GM20000 (cell line): ENCODE data around the gene EMX2.

ENCODE experiments used
- DNase-seq: peaks from one replicate; pipeline ENCODE4 v3.0.0; 2012; ENCODE audit warnings: low spot score
- TF ChIP-seq, protein P1 (sequence below): IDR thresholded peaks from 2 replicates; pipeline ENCODE4 v1.5.1; 2012; ENCODE audit warnings: mild to moderate bottlenecking, control low read depth; ENCODE audit errors: extremely low read depth, missing control alignments

EMX2 gene

DNA sequence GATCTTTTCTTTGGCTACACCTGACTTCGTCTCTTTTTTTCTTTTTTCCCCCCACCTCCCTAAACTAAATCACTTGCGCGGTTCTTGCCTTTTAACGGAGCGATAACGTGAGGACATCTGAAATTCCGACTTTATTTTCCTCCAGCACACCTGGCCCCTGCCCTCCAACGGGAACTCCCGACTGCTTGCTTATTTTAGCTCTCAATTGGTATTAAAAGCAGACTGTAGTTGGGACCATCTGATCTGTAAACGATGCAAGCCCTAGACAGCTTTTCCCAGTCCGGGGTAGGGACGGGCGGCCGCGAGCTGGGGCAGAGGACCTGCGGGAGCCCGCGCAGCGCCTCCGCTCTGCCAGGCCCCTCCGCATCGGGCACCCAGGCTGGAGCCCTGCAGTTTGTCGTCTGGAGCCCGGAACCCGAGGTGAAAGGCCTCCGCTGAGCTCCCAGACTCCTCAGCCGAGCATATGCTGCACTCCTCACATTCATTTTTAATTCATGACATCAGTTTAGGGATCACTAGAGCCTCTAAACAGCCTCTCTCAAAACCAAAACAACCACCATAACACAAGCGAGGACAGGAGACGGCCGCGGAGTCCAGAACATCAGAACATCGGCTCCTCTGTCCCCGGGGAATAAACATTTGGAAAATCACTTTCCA, 10.0 kb upstream of the EMX2 start:
- DNase-seq = peak; percentile 19
- TF ChIP-seq, protein P1, sequence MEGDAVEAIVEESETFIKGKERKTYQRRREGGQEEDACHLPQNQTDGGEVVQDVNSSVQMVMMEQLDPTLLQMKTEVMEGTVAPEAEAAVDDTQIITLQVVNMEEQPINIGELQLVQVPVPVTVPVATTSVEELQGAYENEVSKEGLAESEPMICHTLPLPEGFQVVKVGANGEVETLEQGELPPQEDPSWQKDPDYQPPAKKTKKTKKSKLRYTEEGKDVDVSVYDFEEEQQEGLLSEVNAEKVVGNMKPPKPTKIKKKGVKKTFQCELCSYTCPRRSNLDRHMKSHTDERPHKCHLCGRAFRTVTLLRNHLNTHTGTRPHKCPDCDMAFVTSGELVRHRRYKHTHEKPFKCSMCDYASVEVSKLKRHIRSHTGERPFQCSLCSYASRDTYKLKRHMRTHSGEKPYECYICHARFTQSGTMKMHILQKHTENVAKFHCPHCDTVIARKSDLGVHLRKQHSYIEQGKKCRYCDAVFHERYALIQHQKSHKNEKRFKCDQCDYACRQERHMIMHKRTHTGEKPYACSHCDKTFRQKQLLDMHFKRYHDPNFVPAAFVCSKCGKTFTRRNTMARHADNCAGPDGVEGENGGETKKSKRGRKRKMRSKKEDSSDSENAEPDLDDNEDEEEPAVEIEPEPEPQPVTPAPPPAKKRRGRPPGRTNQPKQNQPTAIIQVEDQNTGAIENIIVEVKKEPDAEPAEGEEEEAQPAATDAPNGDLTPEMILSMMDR = no peak

DNA sequence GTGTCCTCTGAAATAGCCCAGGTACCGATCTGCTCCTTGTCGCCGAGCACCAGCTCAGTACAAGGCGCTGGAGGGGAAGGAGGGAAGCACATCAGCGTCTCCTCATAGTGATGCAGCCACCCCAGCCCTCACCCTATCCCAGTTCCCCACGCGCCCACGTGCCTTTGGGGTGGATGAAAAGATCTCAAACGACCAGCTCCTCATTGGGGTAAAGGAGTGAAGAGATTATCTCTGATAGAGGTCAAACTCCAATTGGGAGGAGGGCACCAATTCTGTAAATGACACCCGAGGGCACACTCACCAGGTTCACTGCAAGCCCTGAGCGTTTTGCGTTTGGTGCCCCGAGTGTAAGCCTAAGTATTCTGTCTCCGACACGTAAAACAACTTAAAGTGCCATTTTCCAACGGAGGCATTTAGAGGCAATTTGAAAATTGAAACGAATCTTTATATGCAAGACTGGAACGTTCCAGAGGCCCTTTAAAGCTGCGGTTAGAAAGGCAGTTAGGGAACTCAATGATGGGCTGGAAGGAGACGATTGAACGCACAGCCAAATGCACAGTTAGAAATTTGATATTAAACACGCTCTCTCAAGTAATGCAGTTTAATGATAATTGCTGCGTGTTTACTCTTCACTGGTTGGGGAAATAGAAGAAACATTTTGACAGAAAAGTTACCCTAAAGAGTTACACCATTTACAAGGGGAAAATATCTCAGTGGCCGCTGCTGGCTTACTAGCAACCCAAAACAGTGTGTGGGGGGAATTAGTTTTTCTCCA, 8.9 kb upstream of the EMX2 start:
- TF ChIP-seq, protein P1 = no peak
- DNase-seq = peak; percentile 23

DNA sequence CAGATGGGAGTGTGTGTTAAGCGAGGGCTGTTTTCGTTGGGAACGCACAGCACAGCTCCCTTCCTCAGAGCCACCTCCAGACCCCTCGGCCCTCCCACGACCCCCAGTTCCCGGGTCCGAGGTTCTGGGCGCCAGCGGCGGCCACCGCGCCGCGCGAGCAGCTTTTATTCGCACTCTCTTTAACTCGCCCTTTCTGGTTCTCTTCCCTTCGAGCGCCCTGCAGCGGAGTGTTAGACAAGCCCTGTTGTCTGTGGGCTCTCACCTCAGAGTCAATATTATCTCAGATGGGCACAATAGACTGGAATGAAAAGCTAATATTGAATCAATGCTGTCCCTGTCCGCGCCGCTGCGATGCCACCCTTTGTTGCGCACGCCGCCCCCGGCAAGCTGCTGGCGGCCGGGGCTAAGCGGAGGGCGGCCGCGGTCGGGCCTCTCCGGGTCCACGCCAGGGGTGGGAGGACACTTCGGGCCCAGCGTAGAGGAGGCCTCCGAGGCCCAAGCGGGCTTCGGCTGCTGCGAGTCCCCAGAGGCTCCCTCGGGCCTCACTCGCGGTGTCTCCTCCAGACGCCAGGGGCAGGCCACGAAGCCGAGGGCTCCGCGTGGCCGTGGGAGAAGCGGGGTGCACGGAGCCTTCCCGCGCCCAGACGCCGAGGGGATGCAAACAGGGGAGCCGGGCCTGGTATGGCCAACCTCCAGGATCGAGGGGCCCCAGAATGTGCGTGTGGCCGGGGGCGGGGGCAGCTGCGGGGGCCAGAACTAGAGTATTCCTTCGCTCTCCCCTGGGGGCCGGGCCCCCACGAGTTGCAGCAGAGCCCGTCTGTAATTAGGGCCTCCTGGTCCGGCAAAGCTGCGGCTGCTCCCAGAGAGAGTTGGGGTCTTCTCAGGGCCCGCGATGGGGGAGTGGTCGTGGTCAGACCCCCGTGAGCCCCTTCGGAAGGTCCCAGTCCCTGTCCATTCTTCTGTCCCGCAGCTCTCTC, 7.9 kb upstream of the EMX2 start:
- TF ChIP-seq, protein P1 = no peak
- peak; percentile 38 for DNase-seq

DNA sequence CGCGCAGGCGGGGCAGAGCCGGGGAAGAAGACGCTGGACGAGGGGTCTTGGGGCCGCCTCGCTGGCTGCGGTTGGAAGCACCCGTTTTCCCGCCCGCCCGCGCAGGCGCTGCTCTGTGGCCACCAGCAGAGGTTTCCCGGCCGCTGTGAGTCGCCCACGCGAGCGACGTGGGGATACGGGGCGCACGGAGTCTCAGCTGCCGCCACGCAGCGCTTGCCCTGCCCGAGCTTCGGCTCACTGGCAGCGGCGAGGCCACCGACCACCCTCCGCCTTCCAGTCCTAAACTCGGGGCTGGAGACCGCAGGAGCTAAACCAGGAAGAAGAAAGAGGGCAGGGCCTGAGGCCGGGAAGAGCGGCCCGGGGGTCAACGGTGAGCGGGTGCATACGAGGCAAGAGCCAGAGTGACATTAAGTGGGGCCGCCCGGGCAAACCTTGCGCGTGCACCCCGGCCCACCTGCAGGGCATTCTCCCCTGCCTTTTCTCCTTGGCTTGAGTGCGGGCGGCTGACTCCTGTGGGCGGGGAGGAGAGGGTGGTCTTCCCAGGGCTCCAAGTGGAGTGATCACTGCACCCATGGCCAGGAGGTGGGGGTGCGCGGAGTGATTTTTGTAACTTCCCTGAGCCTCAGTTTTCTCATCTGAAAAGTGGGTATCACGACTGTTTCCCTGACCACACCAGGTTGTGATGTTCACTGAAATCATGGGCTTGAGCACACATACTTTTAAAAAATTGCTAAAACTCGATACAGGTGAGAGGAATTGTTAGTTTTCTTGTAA, 7.1 kb upstream of the EMX2 start:
- TF ChIP-seq, protein P1 = no peak

DNA sequence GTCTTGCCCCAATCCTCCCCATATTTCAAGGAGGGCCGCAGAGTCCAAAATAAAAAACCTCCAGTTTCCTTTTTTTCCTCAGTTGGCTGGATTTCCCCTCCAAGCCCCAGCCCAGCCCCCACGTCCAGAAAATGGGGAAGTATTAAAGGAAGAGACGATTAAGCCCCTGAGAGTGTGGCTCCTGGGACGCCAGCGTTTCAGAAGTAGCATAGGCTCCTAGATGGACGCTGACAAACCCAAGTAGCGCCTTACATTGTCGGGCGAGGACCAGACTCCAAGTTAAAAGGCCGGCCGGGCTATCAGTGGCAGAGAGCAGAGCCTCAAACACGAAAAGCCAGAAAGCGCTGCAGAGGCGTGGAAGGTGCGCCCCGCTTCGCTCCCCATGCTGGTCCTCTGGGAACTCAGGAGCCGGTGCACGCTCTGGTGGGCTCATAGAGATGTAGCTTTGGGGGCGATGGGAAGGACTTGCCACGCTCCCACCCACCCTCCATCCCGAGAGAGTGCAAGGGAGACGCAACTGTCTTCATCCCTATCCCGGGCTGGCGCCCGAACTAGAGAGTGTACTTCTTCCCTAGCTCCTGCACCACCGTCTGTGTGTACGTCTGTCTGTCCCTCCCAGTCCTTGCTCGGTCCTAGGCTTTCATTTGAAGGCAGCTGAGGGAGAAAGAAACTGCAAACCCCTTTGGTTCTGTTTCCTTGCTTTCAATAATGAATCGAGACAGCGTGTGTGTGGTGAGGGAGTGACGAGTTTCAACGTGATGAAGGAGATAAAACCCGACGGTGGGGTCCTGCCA, 6.3 kb upstream of the EMX2 start:
- peak; percentile 44 for DNase-seq
- TF ChIP-seq, protein P1 = no peak

More for the DNA sequence above, 7.1 kb upstream of the EMX2 start:
- DNase-seq = peak; percentile 36

DNA sequence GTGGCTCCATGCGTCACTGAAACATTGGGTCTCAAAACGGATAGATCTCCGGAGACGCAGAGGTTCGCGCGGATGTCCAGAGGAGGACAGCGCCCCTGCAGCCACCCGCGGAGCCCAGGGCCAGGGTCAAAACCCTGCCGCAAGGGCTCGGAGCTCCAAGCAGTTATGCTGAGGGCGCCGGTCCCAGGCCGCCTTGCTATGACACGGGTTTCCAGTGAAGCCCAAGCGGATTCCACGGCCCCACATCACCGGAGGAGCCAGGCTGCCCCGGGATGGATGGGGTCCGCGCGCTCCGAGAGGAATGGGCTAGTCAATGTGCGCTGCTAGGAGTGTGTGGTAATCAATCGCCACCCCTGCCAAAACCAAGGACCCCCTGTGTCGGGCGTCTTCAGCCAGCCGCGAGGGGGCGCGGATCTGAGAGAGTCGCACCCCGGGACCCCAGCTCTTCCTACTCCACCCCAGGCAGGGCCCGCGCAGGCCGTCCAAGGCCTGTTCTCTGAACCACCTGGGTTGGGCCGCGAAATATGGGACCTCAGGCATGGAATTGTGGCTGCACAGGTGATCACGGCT, 5.6 kb upstream of the EMX2 start:
- TF ChIP-seq, protein P1 = no peak
- DNase-seq = peak; percentile 36
